Parathyroid adenoma (tissue), 2 donors: ENCODE data around the gene C1orf198.

ENCODE experiments used
- H2AFZ ChIP-seq: fragments of 300-600 bp; sonication (generic); one replicate; pipeline ENCODE4 v1.7.0; 2017; ENCODE audit warnings: antibody characterized with exemption, mild to moderate bottlenecking
- H3K27ac ChIP-seq: fragments of 300-600 bp; sonication (generic); one replicate; pipeline ENCODE4 v1.7.0; 2017
- H3K27me3 ChIP-seq: fragments of 300-600 bp; sonication (generic); one replicate; pipeline ENCODE4 v1.7.0; 2017; ENCODE audit warnings: low read length; ENCODE audit not compliant: control insufficient read depth, insufficient read depth
- H3K36me3 ChIP-seq: fragments of 300-600 bp; sonication (generic); one replicate; pipeline ENCODE4 v1.7.0; 2017; ENCODE audit warnings: low read length; ENCODE audit not compliant: control insufficient read depth, insufficient read depth
- H3K4me1 ChIP-seq: fragments of 300-600 bp; sonication (generic); one replicate; pipeline ENCODE4 v1.7.0; 2017; ENCODE audit warnings: control low read depth
- H3K4me2 ChIP-seq: fragments of 300-600 bp; sonication (generic); one replicate; pipeline ENCODE4 v1.7.0; 2017; ENCODE audit warnings: low read length
- H3K4me3 ChIP-seq: fragments of 300-600 bp; sonication (generic); one replicate; pipeline ENCODE4 v1.7.0; 2017; ENCODE audit warnings: low read depth, low read length
- H3K79me2 ChIP-seq: fragments of 300-600 bp; sonication (generic); one replicate; pipeline ENCODE4 v1.7.0; 2017; ENCODE audit warnings: control low read depth
- H3K9ac ChIP-seq: fragments of 300-600 bp; sonication (generic); one replicate; pipeline ENCODE4 v1.7.0; 2017; ENCODE audit warnings: mild to moderate bottlenecking
- H3K9me3 ChIP-seq: fragments of 300-600 bp; sonication (generic); one replicate; pipeline ENCODE4 v1.7.0; 2017; ENCODE audit warnings: low read length; ENCODE audit not compliant: control insufficient read depth
- TF ChIP-seq, protein P1 (sequence below): fragments of 300-600 bp; sonication (generic); IDR thresholded peaks from one replicate; pipeline ENCODE4 v1.7.0; 2017; ENCODE audit warnings: antibody characterized with exemption, mild to moderate bottlenecking
- donor health status: primary hyperparathyroidism.

C1orf198 gene

DNA sequence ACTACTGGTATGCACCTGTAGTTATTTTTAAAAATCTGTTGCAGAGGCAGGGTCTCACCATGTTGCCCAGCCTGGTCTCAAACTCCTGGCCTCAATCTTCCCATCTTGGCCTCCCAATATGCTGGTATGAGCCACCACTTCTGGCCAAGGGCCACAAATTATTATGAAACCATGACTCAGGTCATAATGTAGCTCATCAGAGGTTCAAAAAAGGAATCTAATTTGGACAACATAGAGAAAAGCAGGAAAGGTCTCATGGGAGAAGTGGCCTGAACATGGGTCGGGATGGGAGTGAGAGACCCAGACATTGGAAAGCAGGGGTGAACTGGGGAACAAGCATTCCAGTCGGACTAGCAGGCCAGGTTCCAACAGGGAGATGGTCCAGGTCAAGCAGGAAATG lies 45.2 kb upstream of the C1orf198 start:
- Histone ChIP-seq H3K4me1 (no peaks in the 10 kb centered on the region), H2AFZ (no peak overlapping the region), H3K9ac (no peak overlapping the region), H3K9me3 (no peaks in the 10 kb centered on the region), H3K79me2 (no peaks in the 10 kb centered on the region), H3K4me2 (no peak overlapping the region), H3K27me3 (no peaks in the 10 kb centered on the region), H3K4me3 (no peak overlapping the region), H3K36me3 (no peaks in the 10 kb centered on the region), H3K27ac (no peak overlapping the region)
- TF ChIP-seq, protein P1, sequence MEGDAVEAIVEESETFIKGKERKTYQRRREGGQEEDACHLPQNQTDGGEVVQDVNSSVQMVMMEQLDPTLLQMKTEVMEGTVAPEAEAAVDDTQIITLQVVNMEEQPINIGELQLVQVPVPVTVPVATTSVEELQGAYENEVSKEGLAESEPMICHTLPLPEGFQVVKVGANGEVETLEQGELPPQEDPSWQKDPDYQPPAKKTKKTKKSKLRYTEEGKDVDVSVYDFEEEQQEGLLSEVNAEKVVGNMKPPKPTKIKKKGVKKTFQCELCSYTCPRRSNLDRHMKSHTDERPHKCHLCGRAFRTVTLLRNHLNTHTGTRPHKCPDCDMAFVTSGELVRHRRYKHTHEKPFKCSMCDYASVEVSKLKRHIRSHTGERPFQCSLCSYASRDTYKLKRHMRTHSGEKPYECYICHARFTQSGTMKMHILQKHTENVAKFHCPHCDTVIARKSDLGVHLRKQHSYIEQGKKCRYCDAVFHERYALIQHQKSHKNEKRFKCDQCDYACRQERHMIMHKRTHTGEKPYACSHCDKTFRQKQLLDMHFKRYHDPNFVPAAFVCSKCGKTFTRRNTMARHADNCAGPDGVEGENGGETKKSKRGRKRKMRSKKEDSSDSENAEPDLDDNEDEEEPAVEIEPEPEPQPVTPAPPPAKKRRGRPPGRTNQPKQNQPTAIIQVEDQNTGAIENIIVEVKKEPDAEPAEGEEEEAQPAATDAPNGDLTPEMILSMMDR = no peak

GRCh38 chr1:230910755-230911117 lies 42.4 kb upstream of the C1orf198 start:
- H3K79me2 ChIP-seq = no peaks in the 10 kb centered on the region

GRCh38 chr1:230909974-230910754 lies 41.8 kb upstream of the C1orf198 start:
- Histone ChIP-seq H3K4me3 (no peak overlapping the region), H3K4me1 (no peaks in the 10 kb centered on the region), H3K79me2 (no peaks in the 10 kb centered on the region), H3K9me3 (no peaks in the 10 kb centered on the region), H3K9ac (no peak overlapping the region), H3K36me3 (no peaks in the 10 kb centered on the region), H3K27ac (no peak overlapping the region), H3K27me3 (no peaks in the 10 kb centered on the region), H2AFZ (no peak overlapping the region), H3K4me2 (no peak overlapping the region)
- TF ChIP-seq, protein P1 = no peak

More at GRCh38 chr1:230910755-230911117, 42.4 kb upstream of the C1orf198 start:
- Histone ChIP-seq H3K27ac (no peak overlapping the region), H3K9me3 (no peaks in the 10 kb centered on the region), H3K4me3 (no peak overlapping the region), H3K9ac (no peak overlapping the region), H2AFZ (no peak overlapping the region), H3K4me2 (no peak overlapping the region), H3K4me1 (no peaks in the 10 kb centered on the region), H3K36me3 (no peaks in the 10 kb centered on the region), H3K27me3 (no peaks in the 10 kb centered on the region)
- TF ChIP-seq, protein P1 = no peak

DNA sequence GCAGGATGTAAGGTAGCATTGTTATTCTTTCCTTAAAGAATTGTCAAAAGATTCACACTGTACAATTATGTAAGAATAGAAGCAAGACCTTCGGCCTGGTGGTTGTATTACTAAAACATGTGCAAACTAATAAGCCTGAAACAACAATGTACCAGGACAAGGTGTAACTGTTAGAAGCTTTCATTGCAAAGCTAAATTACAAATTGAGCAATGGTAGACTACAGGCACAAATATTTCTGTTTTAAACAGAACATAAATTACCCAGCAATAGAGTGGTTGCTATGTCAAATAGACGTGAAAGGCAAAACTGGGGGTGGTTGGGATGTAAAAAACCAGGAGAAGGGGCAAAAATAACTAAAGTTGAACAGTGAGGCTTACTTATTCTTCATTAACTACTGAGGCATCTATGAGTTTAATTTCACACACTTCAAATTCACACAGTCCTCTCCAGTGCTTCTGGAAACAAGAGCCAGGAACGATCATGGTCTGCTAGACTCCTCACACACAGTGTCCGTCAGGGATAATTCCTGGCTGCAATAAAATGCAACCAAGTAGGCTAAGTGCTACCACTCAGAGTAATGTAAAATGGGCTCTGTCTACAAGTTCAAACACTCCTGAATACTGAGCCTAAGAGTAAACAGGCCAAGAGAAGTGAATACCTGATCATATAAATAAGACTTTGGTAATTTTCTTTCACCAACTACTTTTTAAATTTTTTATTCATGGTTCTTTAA lies 39.3 kb upstream of the C1orf198 start:
- no peaks in the 10 kb centered on the region for H3K36me3 ChIP-seq
- no peak overlapping the region for H3K9ac ChIP-seq

More for the DNA sequence above, 39.3 kb upstream of the C1orf198 start:
- Histone ChIP-seq H3K79me2 (no peaks in the 10 kb centered on the region), H3K4me3 (no peak overlapping the region), H3K4me1 (no peaks in the 10 kb centered on the region), H2AFZ (no peak overlapping the region), H3K4me2 (no peak overlapping the region), H3K9me3 (no peaks in the 10 kb centered on the region), H3K27me3 (no peaks in the 10 kb centered on the region), H3K27ac (no peak overlapping the region)
- TF ChIP-seq, protein P1 = no peak
